Subcutaneous abdominal adipose tissue (tissue), 5 donors: ENCODE results near the gene SCAND1.

Experiments
- H3K27ac ChIP-seq: one replicate; pipeline ENCODE4 v1.7.0; 2013; ENCODE audit warnings: low read depth, mild to moderate bottlenecking, inconsistent platforms, low read length, moderate library complexity
- H3K27me3 ChIP-seq, 5 donors: one replicate each; pipeline ENCODE4 v1.7.0; 2013; ENCODE audit warnings: low read length in 5 of 5, inconsistent platforms in 1 of 5; ENCODE audit not compliant: control insufficient read depth in 5 of 5, insufficient read depth in 4 of 5
- H3K36me3 ChIP-seq, 5 donors: one replicate each; pipeline ENCODE4 v1.7.0; 2013; ENCODE audit warnings: low read length in 5 of 5; ENCODE audit not compliant: control insufficient read depth in 5 of 5, insufficient read depth in 5 of 5
- H3K4me1 ChIP-seq, 5 donors: one replicate each; pipeline ENCODE4 v1.7.0; 2013; ENCODE audit warnings: low read length in 5 of 5, mild to moderate bottlenecking in 3 of 5, moderate library complexity in 1 of 5; ENCODE audit not compliant: control insufficient read depth in 5 of 5, insufficient read depth in 5 of 5
- H3K4me3 ChIP-seq, 5 donors: one replicate each; pipeline ENCODE4 v1.7.0; 2013; ENCODE audit warnings: low read length in 5 of 5, low read depth in 1 of 5
- H3K9ac ChIP-seq, 5 donors: one replicate each; pipeline ENCODE4 v1.7.0; 2013; ENCODE audit warnings: low read length in 5 of 5, mild to moderate bottlenecking in 4 of 5, moderate library complexity in 3 of 5
- H3K9me3 ChIP-seq, 5 donors: one replicate each; pipeline ENCODE4 v1.7.0; 2013; ENCODE audit warnings: low read length in 5 of 5; ENCODE audit not compliant: control insufficient read depth in 5 of 5
- donor health status: healthy.
- donor health status: healthy.
- donor health status: healthy.
- donor health status: healthy.
- donor health status: healthy.

SCAND1 gene

GRCh38 chr20:35942243-35942642, 12.1 kb downstream of the SCAND1 start:
- Histone ChIP-seq H3K9ac (no peak overlapping the region), H3K4me3 (no peak overlapping the region), H3K9me3 (no peaks in the 10 kb centered on the region), H3K4me1 (no peaks in the 10 kb centered on the region), H3K27ac (no peak overlapping the region), H3K27me3 (no peaks in the 10 kb centered on the region), H3K36me3 (peaks cover 11 to 69% (median 58%) of the 10 kb centered on the region in 5 donors)

- Histone ChIP-seq H3K36me3 (peaks cover 11 to 66% (median 55%) of the 10 kb centered on the region in 5 donors), H3K9ac (no peak overlapping the region), H3K4me3 (no peak overlapping the region), H3K4me1 (no peaks in the 10 kb centered on the region), H3K9me3 (no peaks in the 10 kb centered on the region), H3K27ac (no peak overlapping the region), H3K27me3 (no peaks in the 10 kb centered on the region)
Measured at GRCh38 chr20:35941620-35942019, 12.7 kb downstream of the SCAND1 start.

GRCh38 chr20:35939264-35939663, 15.0 kb downstream of the SCAND1 start:
- Histone ChIP-seq H3K27me3 (no peaks in the 10 kb centered on the region), H3K9ac (no peak overlapping the region), H3K9me3 (no peaks in the 10 kb centered on the region), H3K36me3 (peaks cover 11 to 62% (median 50%) of the 10 kb centered on the region in 5 donors), H3K27ac (no peak overlapping the region), H3K4me1 (no peaks in the 10 kb centered on the region), H3K4me3 (no peak overlapping the region)

GRCh38 chr20:35934050-35934449, 20.3 kb downstream of the SCAND1 start:
- no peak overlapping the region for H3K9ac ChIP-seq
- no peak overlapping the region for H3K4me3 ChIP-seq
- H3K4me1 ChIP-seq: no peaks in the 10 kb centered on the region
- H3K27me3 ChIP-seq: no peaks in the 10 kb centered on the region
- no peaks in the 10 kb centered on the region for H3K9me3 ChIP-seq
- H3K27ac ChIP-seq: no peak overlapping the region
- H3K36me3 ChIP-seq: peaks cover 15 to 69% (median 47%) of the 10 kb centered on the region in 5 donors

GRCh38 chr20:35929301-35929700, 25.0 kb downstream of the SCAND1 start:
- Histone ChIP-seq H3K4me3 (no peak overlapping the region), H3K27me3 (no peaks in the 10 kb centered on the region), H3K9me3 (no peaks in the 10 kb centered on the region), H3K27ac (no peak overlapping the region), H3K4me1 (no peaks in the 10 kb centered on the region), H3K9ac (no peak overlapping the region), H3K36me3 (peaks cover 17 to 66% (median 42%) of the 10 kb centered on the region in 5 donors)

GRCh38 chr20:35920523-35920922, 33.8 kb downstream of the SCAND1 start:
- Histone ChIP-seq H3K36me3 (peaks cover 8 to 62% (median 37%) of the 10 kb centered on the region in 5 donors), H3K9ac (no peak overlapping the region), H3K27me3 (no peaks in the 10 kb centered on the region)

GRCh38 chr20:35918021-35918420, 36.3 kb downstream of the SCAND1 start:
- no peaks in the 10 kb centered on the region for H3K4me1 ChIP-seq
- no peak overlapping the region for H3K9ac ChIP-seq
- H3K27me3 ChIP-seq: no peaks in the 10 kb centered on the region
- peaks cover 16 to 76% (median 53%) of the 10 kb centered on the region in 5 donors for H3K36me3 ChIP-seq
- H3K27ac ChIP-seq: no peak overlapping the region
- H3K4me3 ChIP-seq: no peak overlapping the region
- H3K9me3 ChIP-seq: no peaks in the 10 kb centered on the region

More at GRCh38 chr20:35920523-35920922, 33.8 kb downstream of the SCAND1 start:
- no peak overlapping the region for H3K4me3 ChIP-seq
- no peaks in the 10 kb centered on the region for H3K4me1 ChIP-seq
- H3K9me3 ChIP-seq: no peaks in the 10 kb centered on the region
- H3K27ac ChIP-seq: no peak overlapping the region

- H3K4me1 ChIP-seq: no peaks in the 10 kb centered on the region
- H3K27me3 ChIP-seq: no peaks in the 10 kb centered on the region
- H3K36me3 ChIP-seq: peaks cover 16 to 77% (median 54%) of the 10 kb centered on the region in 5 donors
- H3K9ac ChIP-seq: no peak overlapping the region
- no peak overlapping the region for H3K4me3 ChIP-seq
- H3K27ac ChIP-seq: no peak overlapping the region
- H3K9me3 ChIP-seq: no peaks in the 10 kb centered on the region
Measured at GRCh38 chr20:35917077-35917476, 37.2 kb downstream of the SCAND1 start.

GRCh38 chr20:35912881-35913280, 41.4 kb downstream of the SCAND1 start:
- H3K4me1 ChIP-seq: peaks cover 0 to 3% (median 0%) of the 10 kb centered on the region in 5 donors
- H3K9me3 ChIP-seq: no peaks in the 10 kb centered on the region
- peaks cover 8 to 45% (median 41%) of the 10 kb centered on the region in 5 donors for H3K36me3 ChIP-seq
- no peaks in the 10 kb centered on the region for H3K27me3 ChIP-seq
- H3K27ac ChIP-seq: no peak overlapping the region
- H3K9ac ChIP-seq: no peak overlapping the region
- no peak overlapping the region for H3K4me3 ChIP-seq

- Histone ChIP-seq H3K27me3 (no peaks in the 10 kb centered on the region), H3K9me3 (no peaks in the 10 kb centered on the region), H3K9ac (no peak overlapping the region), H3K4me1 (peaks cover 0 to 17% (median 0%) of the 10 kb centered on the region in 5 donors), H3K4me3 (no peak overlapping the region), H3K36me3 (peaks cover 8 to 38% (median 25%) of the 10 kb centered on the region in 5 donors), H3K27ac (no peak overlapping the region)
Measured at GRCh38 chr20:35910254-35910653, 44.0 kb downstream of the SCAND1 start.
